ENCODE results near the gene C6orf163.
"Not testable (repeated sequence)": the region's sequence is repeated elsewhere in the genome, so short reads cannot be mapped to it uniquely, and the experiment has no call there.

The C6orf163 gene

GRCh38 chr6:87323880-87324279 is 20.7 kb upstream of the C6orf163 start:
- not testable (repeated sequence) for H3K27me3 ChIP-seq (ENCODE audit: control insufficient read depth in 3 of 3, insufficient read depth in 3 of 3, low read depth in 1 of 3, low read length in 3 of 3); H3K4me2 ChIP-seq (ENCODE audit: insufficient read depth, low read length, poor library complexity, severe bottlenecking); H3K79me1 ChIP-seq (ENCODE audit: low read depth, low read length); H2BK15ac ChIP-seq (ENCODE audit: low read length); H3K9ac ChIP-seq (ENCODE audit: low read depth, low read length, poor library complexity); H2BK12ac ChIP-seq (ENCODE audit: low read length); H3K18ac ChIP-seq (ENCODE audit: low read length); H3K4ac ChIP-seq (ENCODE audit: low read length); DNase-seq (ENCODE audit: low spot score); H3K4me3 ChIP-seq (ENCODE audit: low read length in 2 of 2); H3K14ac ChIP-seq (ENCODE audit: low read length); H2AFZ ChIP-seq (ENCODE audit: low read length); H2AK5ac ChIP-seq (ENCODE audit: low read depth, low read length); H4K91ac ChIP-seq (ENCODE audit: low read depth, low read length, poor library complexity); H3K27ac ChIP-seq (replicated peaks; ENCODE audit: low read length); H2BK120ac ChIP-seq (ENCODE audit: low read depth, low read length); H4K8ac ChIP-seq (ENCODE audit: low read depth, low read length); H3K9me3 ChIP-seq (replicated peaks in 1 of 2; ENCODE audit: control insufficient read depth in 2 of 2, insufficient read depth in 1 of 2, low read depth in 1 of 2, low read length in 2 of 2); H3K23ac ChIP-seq (ENCODE audit: low read depth, low read length, poor library complexity); H3K36me3 ChIP-seq (replicated peaks in 1 of 2; ENCODE audit: control insufficient read depth in 2 of 2, insufficient read depth in 2 of 2, low read length in 2 of 2); H3K4me1 ChIP-seq (ENCODE audit: control insufficient read depth in 2 of 2, insufficient read depth in 1 of 2, low read depth in 1 of 2, low read length in 2 of 2); H2BK5ac ChIP-seq (ENCODE audit: low read length)
- no CpG with 5 or more reads among the region's 1 CpG for WGBS, 2 donors (ENCODE audit: extremely low coverage in 2 of 2, insufficient read length in 2 of 2, insufficient replicate concordance in 1 of 2)

GRCh38 chr6:87330961-87331360 is 13.7 kb upstream of the C6orf163 start:
- H2BK15ac ChIP-seq (ENCODE audit: low read length): no peak overlapping the region
- no peak overlapping the region for H2BK5ac ChIP-seq (ENCODE audit: low read length)

GRCh38 chr6:87333033-87333432 is 11.6 kb upstream of the C6orf163 start:
- Histone ChIP-seq H3K23ac (ENCODE audit: low read depth, low read length, poor library complexity) (no peak overlapping the region), H2BK5ac (ENCODE audit: low read length) (no peak overlapping the region), H4K91ac (ENCODE audit: low read depth, low read length, poor library complexity) (no peak overlapping the region), H3K4me2 (ENCODE audit: insufficient read depth, low read length, poor library complexity, severe bottlenecking) (no peak overlapping the region), H4K8ac (ENCODE audit: low read depth, low read length) (no peak overlapping the region), H3K9me3 (replicated peaks in 1 of 2; ENCODE audit: control insufficient read depth in 2 of 2, insufficient read depth in 1 of 2, low read depth in 1 of 2, low read length in 2 of 2) (peaks cover 0 to 7% of the 10 kb centered on the region in 2 donors), H3K79me1 (ENCODE audit: low read depth, low read length) (no peaks in the 10 kb centered on the region), H3K27me3 (ENCODE audit: control insufficient read depth in 3 of 3, insufficient read depth in 3 of 3, low read depth in 1 of 3, low read length in 3 of 3) (no peaks in the 10 kb centered on the region), H3K4ac (ENCODE audit: low read length) (no peak overlapping the region), H3K9ac (ENCODE audit: low read depth, low read length, poor library complexity) (no peak overlapping the region), H3K18ac (ENCODE audit: low read length) (no peak overlapping the region), H2AK5ac (ENCODE audit: low read depth, low read length) (no peak overlapping the region), H2BK15ac (ENCODE audit: low read length) (no peak overlapping the region), H3K4me1 (ENCODE audit: control insufficient read depth in 2 of 2, insufficient read depth in 1 of 2, low read depth in 1 of 2, low read length in 2 of 2) (peaks cover 0 to 5% of the 10 kb centered on the region in 2 donors), H3K14ac (ENCODE audit: low read length) (no peak overlapping the region), H2AFZ (ENCODE audit: low read length) (no peak overlapping the region), H2BK120ac (ENCODE audit: low read depth, low read length) (no peak overlapping the region), H3K27ac (replicated peaks; ENCODE audit: low read length) (no peak overlapping the region), H3K4me3 (ENCODE audit: low read length in 2 of 2) (no peak overlapping the region), H3K36me3 (replicated peaks in 1 of 2; ENCODE audit: control insufficient read depth in 2 of 2, insufficient read depth in 2 of 2, low read length in 2 of 2) (no peaks in the 10 kb centered on the region), H2BK12ac (ENCODE audit: low read length) (no peak overlapping the region)
- no peak for DNase-seq (ENCODE audit: low spot score)
- no CpG with 5 or more reads among the region's 5 CpGs for WGBS, 2 donors (ENCODE audit: extremely low coverage in 2 of 2, insufficient read length in 2 of 2, insufficient replicate concordance in 1 of 2)

More at GRCh38 chr6:87330961-87331360, 13.7 kb upstream of the C6orf163 start:
- H3K9ac ChIP-seq (ENCODE audit: low read depth, low read length, poor library complexity): no peak overlapping the region
- peaks cover 0 to 1% of the 10 kb centered on the region in 2 donors for H3K4me1 ChIP-seq (ENCODE audit: control insufficient read depth in 2 of 2, insufficient read depth in 1 of 2, low read depth in 1 of 2, low read length in 2 of 2)
- H2AK5ac ChIP-seq (ENCODE audit: low read depth, low read length): no peak overlapping the region
- no peak overlapping the region for H2AFZ ChIP-seq (ENCODE audit: low read length)
- H3K9me3 ChIP-seq (replicated peaks in 1 of 2; ENCODE audit: control insufficient read depth in 2 of 2, insufficient read depth in 1 of 2, low read depth in 1 of 2, low read length in 2 of 2): peaks cover 0 to 7% of the 10 kb centered on the region in 2 donors
- H3K27me3 ChIP-seq (ENCODE audit: control insufficient read depth in 3 of 3, insufficient read depth in 3 of 3, low read depth in 1 of 3, low read length in 3 of 3): no peaks in the 10 kb centered on the region
- no peak overlapping the region for H4K91ac ChIP-seq (ENCODE audit: low read depth, low read length, poor library complexity)
- no peak overlapping the region for H3K23ac ChIP-seq (ENCODE audit: low read depth, low read length, poor library complexity)
- no peak overlapping the region for H3K27ac ChIP-seq (replicated peaks; ENCODE audit: low read length)
- H2BK12ac ChIP-seq (ENCODE audit: low read length): no peak overlapping the region
- no peak for DNase-seq (ENCODE audit: low spot score)
- no peak overlapping the region for H2BK120ac ChIP-seq (ENCODE audit: low read depth, low read length)
- H3K4me3 ChIP-seq (ENCODE audit: low read length in 2 of 2): no peak overlapping the region
- no peaks in the 10 kb centered on the region for H3K79me1 ChIP-seq (ENCODE audit: low read depth, low read length)
- no peak overlapping the region for H3K4me2 ChIP-seq (ENCODE audit: insufficient read depth, low read length, poor library complexity, severe bottlenecking)
- H4K8ac ChIP-seq (ENCODE audit: low read depth, low read length): no peak overlapping the region
- H3K14ac ChIP-seq (ENCODE audit: low read length): no peak overlapping the region
- no peak overlapping the region for H3K4ac ChIP-seq (ENCODE audit: low read length)
- H3K18ac ChIP-seq (ENCODE audit: low read length): no peak overlapping the region
- H3K36me3 ChIP-seq (replicated peaks in 1 of 2; ENCODE audit: control insufficient read depth in 2 of 2, insufficient read depth in 2 of 2, low read length in 2 of 2): no peaks in the 10 kb centered on the region

DNA sequence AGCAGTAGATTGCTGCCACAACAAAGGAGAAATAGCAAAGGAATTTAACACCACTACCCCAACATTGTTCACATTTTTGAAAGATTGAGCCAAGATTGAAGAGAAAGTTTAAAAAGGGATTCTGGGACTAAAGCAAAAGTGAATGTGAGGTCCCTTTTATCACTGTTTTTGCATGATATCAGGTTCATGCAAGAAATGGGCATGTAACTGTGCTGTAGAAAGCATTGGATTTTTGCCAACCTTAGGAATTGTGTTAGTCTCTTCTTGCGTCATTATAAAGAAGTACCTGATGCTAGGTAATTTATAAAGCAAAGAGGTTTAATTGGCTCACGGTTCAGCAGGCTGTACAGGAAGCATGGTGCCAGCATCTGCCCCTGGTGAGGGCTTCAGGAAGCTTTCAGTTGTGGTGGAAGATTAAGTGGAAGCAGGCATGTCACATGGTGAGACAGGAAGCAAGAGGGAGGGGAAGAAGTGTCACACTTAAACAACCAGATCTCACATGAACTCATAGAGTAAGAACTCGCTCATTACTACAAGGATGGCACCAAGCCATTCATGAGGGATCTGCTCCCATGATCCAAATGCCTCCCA is 10.9 kb upstream of the C6orf163 start:
- Histone ChIP-seq H3K79me1 (ENCODE audit: low read depth, low read length) (no peaks in the 10 kb centered on the region), H2BK15ac (ENCODE audit: low read length) (no peak overlapping the region), H3K9ac (ENCODE audit: low read depth, low read length, poor library complexity) (no peak overlapping the region), H2AK5ac (ENCODE audit: low read depth, low read length) (no peak overlapping the region), H2BK5ac (ENCODE audit: low read length) (no peak overlapping the region), H3K4me1 (ENCODE audit: control insufficient read depth in 2 of 2, insufficient read depth in 1 of 2, low read depth in 1 of 2, low read length in 2 of 2) (peaks cover 0 to 5% of the 10 kb centered on the region in 2 donors), H3K14ac (ENCODE audit: low read length) (no peak overlapping the region), H3K4ac (ENCODE audit: low read length) (no peak overlapping the region), H2BK12ac (ENCODE audit: low read length) (no peak overlapping the region), H2AFZ (ENCODE audit: low read length) (no peak overlapping the region), H3K23ac (ENCODE audit: low read depth, low read length, poor library complexity) (no peak overlapping the region), H3K9me3 (replicated peaks in 1 of 2; ENCODE audit: control insufficient read depth in 2 of 2, insufficient read depth in 1 of 2, low read depth in 1 of 2, low read length in 2 of 2) (peaks cover 0 to 7% of the 10 kb centered on the region in 2 donors), H3K4me3 (ENCODE audit: low read length in 2 of 2) (no peak overlapping the region), H3K27ac (replicated peaks; ENCODE audit: low read length) (no peak overlapping the region), H3K27me3 (ENCODE audit: control insufficient read depth in 3 of 3, insufficient read depth in 3 of 3, low read depth in 1 of 3, low read length in 3 of 3) (no peaks in the 10 kb centered on the region), H4K8ac (ENCODE audit: low read depth, low read length) (no peak overlapping the region), H2BK120ac (ENCODE audit: low read depth, low read length) (no peak overlapping the region), H3K36me3 (replicated peaks in 1 of 2; ENCODE audit: control insufficient read depth in 2 of 2, insufficient read depth in 2 of 2, low read length in 2 of 2) (peaks cover 0 to 2% of the 10 kb centered on the region in 2 donors), H4K91ac (ENCODE audit: low read depth, low read length, poor library complexity) (no peak overlapping the region), H3K4me2 (ENCODE audit: insufficient read depth, low read length, poor library complexity, severe bottlenecking) (no peak overlapping the region), H3K18ac (ENCODE audit: low read length) (no peak overlapping the region)
- no peak for DNase-seq (ENCODE audit: low spot score)
- WGBS, 2 donors (ENCODE audit: extremely low coverage in 2 of 2, insufficient read length in 2 of 2, insufficient replicate concordance in 1 of 2): no CpG with 5 or more reads among the region's 3 CpGs

Data from neuronal stem cell (in vitro differentiated cells).